Posterior vena cava (tissue), 2 donors: ENCODE results near the gene AQP10. TPM values are rescaled to one million over a fixed set of nuclear protein-coding genes. Genes with fewer than 3 reads are reported as not detected.
"Not testable (repeated sequence)": the region's sequence is repeated elsewhere in the genome, so short reads cannot be mapped to it uniquely, and the experiment has no call there.

ENCODE experiments used
- DNase-seq: peaks from one replicate; pipeline ENCODE4 v3.0.0-alpha.2; 2020; ENCODE audit warnings: low spot score
- intact Hi-C, 2 donors: fragments of 100-400 bp; cut with DNase I; formaldehyde crosslinking; loops; one replicate each; pipeline versions ENCODE4 v1.14.1 to v1.14.2; 2022 to 2023
- total RNA-seq, 2 donors: library from RNA; stranded (reverse); fragmentation: NEBNext Ultra II Directional; extraction: Animal tissue kit (Norgen Biotek cat#: 25700); gene quantifications; one replicate each; pipeline ENCODE4 v1.2.1, GENCODE V29; 2021
- donor health status: DM: yes; HTN: yes; CAD: no.
- donor health status: DM: yes; HTN: yes; CAD: no.

Gene AQP10
- total RNA-seq, 2 donors from 2014 or later = 0.24 TPM; not detected in 1

DNA sequence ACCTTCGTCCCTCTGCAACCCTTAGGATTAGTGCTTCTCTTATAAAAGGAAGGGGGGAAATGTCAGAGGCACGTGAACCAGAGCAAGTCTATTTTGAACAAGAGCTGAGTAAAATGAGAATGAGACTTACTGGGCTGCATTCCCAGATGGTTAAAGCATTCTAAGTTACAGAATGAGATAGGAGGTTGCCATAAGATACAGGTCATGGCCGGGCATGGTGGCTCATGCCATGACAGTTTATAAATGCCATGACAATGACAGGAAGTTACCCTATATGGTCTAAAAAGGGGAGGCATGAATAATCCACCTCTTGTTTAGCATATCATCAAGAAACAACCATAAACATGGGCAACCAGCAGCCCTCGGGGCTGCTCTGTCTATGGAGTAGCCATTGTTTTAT, 2.5 kb upstream of the AQP10 start:
- no peak for DNase-seq
- intact Hi-C loops = loop anchor here in 1 of 2 donors (5.0 kb wide), 1 partner anchor 1969 kb away; no protein-coding TSS in a partner anchor

DNA sequence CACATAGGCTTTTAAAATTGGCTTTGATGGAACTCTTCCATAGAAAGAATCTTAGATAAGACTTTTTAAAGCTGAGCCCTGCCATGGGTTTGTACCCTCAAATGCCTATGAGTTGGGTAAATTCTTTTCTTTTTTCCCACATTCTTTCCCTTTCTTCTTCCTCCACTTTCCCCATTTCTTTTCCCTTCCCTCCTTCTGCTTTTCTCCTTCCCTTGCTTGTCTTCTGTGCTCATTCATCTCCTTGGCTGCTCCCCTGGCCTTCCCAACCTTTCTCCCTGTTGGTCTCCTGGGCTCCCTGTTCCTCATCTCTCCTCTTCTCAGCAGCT, 679 bp downstream of the AQP10 start:
- DNase-seq, intact Hi-C loops: not testable (repeated sequence)

DNA sequence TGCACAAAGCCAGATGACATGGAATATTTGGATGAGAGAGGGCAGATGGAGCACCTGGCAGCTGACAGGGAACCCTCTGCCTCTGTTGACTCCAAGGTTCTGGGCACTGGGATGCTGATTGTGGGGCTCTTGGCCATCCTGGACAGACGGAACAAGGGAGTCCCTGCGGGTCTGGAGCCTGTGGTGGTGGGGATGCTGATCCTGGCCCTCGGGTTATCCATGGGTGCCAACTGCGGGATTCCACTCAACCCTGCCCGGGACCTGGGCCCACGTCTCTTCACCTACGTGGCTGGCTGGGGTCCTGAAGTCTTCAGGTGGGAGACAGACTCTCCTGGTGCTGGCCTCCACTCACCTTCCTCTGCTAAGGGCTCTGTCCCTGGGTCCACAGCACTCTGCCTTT, 2.6 kb downstream of the AQP10 start:
- intact Hi-C loops = no loop called here
- DNase-seq = peak; percentile 77

DNA sequence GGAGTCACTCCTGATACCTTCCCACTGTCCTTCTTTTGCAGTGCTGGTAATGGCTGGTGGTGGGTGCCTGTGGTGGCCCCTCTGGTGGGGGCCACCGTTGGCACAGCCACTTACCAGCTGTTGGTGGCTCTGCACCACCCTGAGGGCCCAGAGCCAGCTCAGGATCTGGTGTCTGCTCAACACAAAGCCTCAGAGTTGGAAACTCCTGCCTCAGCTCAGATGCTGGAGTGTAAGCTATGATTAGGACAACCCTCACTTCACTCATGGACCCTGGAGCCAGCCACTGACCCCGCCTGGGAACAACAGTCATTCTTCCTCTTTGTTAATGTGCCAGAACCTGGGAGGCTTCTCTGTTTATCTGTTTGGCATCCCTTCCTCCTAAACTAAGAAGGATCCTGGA, 3.3 kb downstream of the AQP10 start:
- peak; percentile 81 for DNase-seq
- intact Hi-C loops = no loop called here

DNA sequence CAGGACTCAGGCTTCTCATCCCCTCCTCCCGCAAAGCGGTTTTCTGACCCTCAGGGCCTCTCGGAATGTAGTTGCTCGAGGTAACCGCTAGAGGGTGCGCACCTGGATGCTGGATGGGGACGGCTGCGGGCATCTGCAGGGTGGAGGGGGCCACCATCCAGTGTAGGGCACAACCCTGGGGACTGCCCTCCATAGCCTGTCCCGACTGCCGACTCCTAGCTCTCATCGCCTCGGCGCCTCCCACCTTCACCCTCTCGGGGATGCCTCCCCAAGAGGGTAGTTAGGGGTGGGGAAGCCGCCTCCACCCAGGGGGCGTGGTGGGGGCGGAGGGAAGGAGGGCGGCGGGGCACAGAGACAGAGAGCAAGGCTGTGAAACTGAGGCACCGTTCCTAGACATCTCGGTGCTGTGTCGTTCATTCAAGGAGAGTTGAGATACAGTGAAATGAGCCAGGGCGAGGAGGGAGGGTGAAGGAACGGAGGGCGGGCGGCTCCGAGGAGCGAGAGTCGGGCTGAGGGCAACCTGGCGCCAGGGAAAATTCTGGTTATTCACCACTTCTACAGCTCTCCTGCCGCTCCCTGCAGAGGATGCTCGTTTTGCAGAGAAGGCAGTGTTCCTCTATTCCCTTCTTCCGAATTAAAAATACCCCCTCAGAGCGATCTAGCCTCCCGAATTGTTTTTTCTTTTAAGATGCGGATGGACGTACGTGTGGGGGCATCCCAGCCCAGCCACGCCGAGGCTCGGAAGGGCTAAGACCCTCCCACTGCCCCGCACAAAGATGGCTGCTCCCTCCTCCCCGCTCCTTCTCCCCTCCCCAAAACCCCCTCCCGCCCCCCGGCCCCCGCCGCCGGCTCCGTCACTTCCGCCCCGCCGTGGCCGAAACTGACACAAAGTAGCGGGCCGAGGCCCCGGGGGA, 4.0 kb downstream of the AQP10 start, which contains the start of gene ATP8B2:
Gene ATP8B2 (plus strand): TSS at position 857 of the 914 bp plus-strand sequence. CDS start 2,617 bp downstream, outside the sequence.
- DNase-seq = peak; percentile 90
- intact Hi-C loops = no loop called here

DNA sequence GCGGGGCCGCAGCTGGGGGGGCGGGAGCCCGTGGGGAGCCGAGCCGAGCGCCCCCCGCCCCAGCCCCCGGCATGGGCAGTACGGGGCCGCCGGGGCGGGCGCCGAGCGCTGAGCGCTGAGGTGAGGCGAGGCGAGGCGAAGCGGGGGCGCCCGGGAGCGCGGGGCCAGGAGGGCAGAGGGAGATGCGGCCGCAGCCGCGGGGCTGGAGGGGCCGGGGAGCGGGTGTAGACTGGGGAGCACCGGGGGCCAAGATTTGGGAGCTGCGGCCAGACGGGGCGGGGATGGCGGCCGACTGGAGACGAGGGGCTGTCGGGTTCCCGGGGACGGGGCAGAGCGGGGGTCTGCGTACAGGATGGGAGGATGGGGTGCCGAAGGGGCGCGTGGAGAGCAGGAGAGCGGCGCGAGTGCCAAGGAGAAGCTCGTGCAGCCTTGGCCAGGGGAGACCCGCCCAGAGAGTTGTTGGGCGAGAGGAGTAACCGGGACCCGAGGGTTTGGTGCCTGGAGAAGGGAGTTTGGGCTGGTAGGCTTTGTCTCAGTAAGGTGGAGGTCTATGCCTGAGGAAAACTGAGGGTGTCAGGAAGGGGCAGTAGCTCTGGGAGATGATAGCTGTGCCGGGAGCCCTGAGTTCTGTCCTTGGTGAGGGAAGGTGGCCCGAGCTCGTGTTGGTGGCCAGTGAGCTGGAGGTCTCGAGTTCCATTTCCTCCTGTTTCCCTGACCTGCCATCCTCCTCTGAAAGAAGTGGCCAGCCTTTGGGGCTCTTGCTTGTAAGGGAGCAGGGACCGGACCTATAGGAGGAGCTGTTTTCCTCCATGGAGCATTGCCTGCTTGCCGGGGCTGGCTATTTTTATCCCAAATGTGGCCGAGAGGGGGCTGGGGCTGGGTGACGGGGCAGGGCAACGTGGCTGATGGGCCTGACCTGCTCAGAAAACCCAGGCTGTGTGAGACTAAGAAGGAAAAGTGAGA, 5.0 kb downstream of the AQP10 start:
- peak; percentile 93 for DNase-seq
- intact Hi-C loops = loop anchor here in 1 of 2 donors (1.0 kb wide), 1 partner anchor 21 kb away; no protein-coding TSS in a partner anchor

DNA sequence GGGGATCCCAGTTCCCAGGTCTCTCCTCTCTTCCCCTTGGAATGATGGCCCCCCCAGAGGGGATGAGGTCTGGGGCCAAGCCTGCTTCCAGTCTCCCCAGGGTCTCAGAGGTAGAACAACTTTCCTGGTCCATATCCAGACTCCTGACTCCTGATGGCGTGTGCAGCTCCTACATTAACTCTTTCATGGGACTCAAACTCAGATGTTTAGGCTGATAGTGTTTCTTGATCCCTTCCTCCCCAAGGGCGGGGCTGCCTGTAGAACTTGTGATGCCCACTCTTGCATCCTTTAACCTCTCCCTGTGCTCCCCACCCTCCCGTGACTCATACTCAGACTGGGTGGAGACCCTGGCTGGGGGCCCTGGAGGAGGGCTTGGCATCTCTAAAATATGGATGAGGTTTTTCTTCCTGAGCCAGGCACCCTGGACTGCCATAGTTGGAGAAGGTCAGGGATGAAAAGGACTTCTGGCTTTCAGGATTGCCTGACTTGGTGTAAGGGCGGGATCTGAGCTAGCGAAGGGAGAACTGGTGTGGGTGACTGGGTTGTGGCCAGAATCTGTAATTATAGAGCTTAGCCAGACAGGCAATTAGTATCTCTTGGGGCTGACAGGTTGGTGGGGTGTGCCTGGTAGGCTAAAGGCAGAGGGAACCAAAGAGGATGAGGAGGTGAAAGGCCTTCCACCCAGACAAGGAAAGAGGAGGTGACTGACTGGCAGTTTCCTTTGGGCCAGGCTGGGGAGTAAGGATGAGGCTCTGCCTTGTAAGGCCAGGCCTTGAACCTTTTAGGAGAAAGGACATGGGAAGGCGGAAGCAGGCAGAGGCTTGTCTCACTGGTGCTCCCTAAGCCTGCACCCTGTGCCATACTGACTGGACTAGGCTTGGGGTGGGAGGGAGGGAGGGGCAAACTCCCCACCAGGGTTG, 5.9 kb downstream of the AQP10 start:
- intact Hi-C loops = loop anchor here in 1 of 2 donors (1.0 kb wide), 1 partner anchor 20 kb away; no protein-coding TSS in a partner anchor
- DNase-seq = peak; percentile 96

DNA sequence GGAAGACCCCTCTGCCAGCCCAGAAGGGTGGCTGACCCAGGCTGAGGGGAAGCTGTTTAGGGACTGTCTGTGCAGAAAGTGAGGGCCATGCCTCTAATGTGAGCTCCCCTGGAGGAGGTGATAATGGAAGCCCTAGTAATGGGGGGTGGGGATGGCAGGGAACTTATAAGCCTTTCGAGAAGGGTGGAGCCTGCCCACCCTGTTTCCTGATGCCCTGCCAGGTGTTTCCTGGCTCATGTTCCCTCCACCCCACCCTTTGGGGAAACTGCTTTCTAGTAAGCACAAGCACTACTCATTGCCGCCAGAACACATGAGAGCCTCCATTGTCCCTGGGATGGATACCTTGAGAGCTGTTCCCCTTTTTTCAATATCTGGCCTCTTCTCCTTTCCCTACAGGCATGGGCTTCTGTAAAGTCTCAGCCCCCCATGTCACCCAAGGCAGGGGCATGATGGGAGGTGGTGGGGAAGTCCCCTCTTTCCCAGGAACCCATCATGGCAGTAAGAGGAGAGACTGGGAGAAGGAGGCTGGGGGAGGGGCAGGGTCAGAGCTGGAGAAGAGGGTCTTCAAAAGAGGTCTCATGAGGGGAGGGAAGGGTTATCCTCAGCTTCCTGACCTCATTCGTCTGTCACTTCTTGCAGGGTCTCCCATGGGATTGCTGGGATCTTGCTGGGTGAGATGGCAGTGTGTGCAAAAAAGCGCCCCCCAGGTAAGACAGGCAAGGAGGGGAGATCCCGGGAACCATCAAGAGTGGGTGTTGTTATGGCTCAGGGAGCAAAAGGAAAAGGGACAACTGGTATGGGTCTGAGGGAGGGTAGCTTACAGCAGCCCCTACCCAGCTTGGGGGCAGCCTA, 6.8 kb downstream of the AQP10 start:
- DNase-seq = no peak
- intact Hi-C loops = no loop called here

DNA sequence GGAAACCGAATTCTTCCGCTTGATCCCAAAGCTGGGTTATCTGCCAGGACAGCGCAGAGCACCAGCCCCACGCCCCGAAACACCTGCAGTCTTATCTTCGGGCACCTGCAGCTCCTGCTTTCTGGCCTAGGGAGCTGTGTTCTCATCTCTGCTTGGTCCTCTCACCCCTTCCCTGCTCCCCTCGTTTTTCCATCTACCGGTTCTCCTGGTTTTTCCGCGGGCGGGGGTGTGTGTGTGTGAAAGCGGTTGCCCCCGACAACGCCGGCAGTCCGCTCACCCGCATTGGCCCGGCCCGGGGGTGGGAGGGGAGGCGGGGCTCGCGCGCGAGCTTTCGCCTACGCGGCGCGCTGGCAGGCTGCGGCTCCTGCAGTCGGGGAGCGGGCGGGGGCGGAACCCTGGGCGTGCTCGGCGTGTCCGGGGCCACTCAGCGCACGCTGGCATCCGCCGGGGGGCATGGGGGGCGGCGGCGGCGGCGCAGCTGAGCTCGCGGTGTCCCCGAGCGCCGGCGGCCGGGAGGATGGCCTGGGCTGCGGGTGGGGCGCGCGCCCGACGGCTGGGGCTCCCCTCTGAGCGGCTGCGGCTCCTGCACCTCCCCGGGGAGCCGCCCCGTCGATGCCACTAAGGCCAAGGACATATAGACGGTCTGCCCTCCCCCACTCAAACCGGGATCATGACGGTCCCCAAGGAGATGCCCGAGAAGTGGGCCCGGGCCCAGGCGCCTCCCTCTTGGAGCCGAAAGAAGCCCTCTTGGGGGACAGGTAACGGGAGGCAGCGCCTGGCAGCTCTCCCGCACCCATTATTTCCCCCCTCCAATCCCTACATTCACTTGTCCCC, 7.6 kb downstream of the AQP10 start:
- DNase-seq = peak; percentile 96
- intact Hi-C loops = no loop called here

DNA sequence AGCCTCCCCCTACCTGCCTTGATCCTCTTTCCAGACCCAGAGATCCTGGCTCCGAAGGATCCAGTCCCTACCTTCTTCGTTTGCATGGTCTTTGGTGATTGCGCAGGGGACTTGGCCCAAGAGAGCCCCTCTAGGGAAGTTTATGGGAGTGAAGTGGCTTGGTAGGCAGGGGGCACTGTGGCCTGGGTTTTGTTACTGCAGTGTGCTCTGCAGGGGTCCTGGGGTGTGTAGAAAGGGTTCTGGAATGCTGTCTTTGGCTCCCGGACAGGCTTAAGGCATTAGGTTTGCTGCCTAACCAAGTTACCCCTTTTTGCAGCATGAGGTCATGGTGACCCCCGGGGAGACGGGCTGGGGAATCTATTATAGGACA, 8.2 kb downstream of the AQP10 start:
- no peak for DNase-seq
- intact Hi-C loops = no loop called here

DNA sequence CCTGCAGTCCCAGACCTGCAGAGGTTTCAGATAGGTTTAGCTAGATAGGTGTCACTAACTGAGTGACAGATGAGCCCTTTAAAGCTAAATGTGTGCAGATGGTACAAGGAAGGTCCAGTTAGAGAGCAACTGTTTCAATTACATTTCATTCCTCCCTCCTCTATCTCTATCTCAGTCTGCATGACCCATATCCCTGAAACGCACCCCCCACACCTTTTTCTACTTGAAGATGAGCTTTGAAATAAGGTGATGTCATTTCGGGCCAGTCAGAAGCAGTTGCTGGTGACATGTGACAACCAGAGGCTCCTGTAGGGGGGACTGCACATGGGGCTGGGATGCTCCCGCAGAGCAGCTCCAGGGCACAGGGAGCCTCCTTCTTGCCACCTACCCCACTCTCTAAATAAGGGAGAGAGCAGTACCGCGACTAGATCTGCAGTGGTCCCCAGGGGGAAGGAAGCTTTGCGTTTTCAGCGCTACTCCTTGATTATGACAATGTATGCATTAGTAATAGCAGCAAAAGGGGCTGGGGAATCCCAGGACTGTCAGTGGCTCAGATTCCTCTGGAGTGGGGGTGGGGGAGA, 8.7 kb downstream of the AQP10 start:
- intact Hi-C loops = no loop called here
- DNase-seq = peak; percentile 19

DNA sequence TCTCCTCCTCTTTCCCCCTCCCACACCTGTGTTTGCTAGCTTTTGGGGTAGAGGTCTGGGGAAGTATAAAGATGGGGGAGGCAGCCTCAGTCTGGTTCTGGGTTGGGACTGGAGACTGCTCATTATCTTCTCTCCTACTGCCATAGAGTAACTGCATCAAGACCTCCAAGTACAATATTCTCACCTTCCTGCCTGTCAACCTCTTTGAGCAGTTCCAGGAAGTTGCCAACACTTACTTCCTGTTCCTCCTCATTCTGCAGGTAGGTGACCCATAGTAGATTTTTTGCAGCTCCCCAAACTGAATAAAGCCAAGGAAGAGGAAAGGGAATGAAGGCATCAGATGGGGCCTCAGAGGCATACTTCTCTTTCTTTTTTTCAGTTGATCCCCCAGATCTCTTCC, 9.8 kb downstream of the AQP10 start:
- intact Hi-C loops = no loop called here
- peak; percentile 19 for DNase-seq

DNA sequence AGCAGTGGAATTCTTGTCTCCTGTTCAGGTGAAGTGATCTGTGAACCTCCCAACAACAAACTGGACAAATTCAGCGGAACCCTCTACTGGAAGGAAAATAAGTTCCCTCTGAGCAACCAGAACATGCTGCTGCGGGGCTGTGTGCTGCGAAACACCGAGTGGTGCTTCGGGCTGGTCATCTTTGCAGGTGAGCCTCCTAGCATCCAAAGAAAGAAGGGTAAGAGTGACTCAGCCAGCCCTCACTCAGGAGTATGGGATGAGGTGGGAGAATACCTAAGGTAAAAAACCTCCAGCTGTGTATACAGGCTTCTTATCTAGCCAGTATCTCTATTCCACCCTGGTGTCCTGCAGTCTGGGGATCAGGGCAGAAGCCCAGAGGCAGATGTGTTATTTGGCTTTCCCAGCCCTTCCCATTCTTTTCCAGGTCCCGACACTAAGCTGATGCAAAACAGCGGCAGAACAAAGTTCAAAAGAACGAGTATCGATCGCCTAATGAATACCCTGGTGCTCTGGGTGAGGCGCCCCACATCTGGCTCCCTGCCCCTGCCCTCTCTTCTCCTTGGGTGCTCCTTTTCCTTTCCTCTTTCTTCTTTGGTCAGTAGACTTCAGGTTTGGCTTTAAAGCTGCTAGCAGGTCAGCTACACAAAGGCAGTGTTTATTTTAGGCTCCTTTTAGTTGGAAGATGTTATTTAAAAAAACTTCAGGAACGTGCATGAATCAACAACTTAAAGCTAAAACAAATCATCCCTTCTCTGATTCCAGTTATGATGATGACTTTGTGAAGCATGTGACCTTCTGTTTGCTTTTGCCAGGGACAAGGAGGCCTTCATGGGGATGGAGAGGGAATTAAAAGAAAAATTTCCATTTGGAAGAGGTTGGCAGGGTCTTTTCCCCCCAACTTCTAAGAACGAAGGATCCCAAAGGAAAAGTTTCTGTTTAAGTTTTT, 13.5 kb downstream of the AQP10 start:
- intact Hi-C loops = no loop called here

DNA sequence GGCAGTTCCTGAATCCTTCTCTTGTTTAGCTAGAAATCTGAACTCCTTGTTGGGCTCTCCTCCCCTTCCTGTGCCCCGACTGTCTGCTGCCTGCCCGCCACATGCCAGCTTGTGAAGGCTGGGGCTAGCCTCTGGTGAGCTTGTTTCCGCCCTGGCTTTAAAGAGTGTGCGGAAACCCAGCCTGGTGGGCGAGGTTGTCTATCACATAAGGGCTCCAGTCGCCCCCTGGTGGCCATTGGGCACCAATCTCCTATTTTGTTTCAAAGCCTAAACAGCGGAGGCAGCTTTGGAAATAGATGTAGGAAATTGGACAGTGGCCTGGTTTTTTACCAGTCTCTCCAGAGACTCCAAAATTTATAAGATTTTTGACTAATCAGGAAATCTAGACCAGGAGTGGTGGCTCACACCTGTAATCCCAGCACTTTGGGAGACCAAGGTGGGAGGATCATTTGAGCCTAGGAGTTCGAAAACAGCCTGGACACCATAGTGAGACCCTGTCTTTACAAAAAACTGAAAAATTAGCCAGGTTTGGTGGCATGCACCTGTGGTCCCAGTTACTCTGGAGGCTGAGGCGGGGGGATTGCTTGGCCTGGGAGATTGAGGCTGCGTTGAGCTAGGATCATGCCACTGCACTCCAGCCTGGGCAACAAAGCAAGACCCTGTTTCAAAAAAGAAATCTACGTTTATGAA, 14.3 kb downstream of the AQP10 start:
- intact Hi-C loops = no loop called here
- DNase-seq = peak; percentile 96

More for the DNA sequence above, 13.5 kb downstream of the AQP10 start:
- DNase-seq = no peak

DNA sequence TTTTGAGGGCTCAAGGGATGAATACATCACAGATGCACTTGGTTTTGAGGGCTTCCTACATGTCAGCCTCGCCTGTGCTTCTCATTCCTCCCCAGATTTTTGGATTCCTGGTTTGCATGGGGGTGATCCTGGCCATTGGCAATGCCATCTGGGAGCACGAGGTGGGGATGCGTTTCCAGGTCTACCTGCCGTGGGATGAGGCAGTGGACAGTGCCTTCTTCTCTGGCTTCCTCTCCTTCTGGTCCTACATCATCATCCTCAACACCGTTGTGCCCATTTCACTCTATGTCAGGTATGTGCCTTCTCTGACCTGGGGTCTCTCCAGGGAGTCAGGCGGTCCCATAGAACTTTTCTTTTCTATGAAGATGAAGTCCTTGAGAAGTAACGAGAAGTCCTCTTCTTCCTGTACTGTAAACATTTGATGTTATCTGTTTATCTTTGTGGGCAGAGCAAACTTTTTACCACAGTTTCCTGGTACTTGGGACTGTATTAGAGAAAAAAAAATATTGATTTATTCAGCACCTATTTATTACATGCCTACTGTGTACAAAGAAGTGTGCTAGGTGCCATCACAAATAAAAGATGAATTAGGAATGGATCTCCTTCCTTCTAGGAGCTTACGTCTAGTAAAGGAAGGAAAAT, 16.5 kb downstream of the AQP10 start:
- DNase-seq = no peak
- intact Hi-C loops = no loop called here
